ENCODE data around the gene NINJ1. TPM values are rescaled to one million over a fixed set of nuclear protein-coding genes. Genes with fewer than 3 reads are reported as not detected.
A peak's percentile ranks its signal among the peaks of the same experiment; 100 is the strongest.
"Not testable (repeated sequence)": the region's sequence is repeated elsewhere in the genome, so short reads cannot be mapped to it uniquely, and the experiment has no call there.

Gene NINJ1
- total RNA-seq, 2 donors from 2014 or later, result 71.2 to 194 TPM

GRCh38 chr9:93118863-93119702 is 15.0 kb downstream of the NINJ1 start:
- H3K36me3 ChIP-seq, result peaks cover 30% of the 10 kb centered on the region
- no peaks in the 10 kb centered on the region for H3K9me3 ChIP-seq
- no peak for TF ChIP-seq CTCF (IDR thresholded peaks at IDR 0.05)
- DNase-seq (ENCODE audit: low spot score) (no peak), ATAC-seq (ENCODE audit: insufficient number of reproducible peaks, low FRiP score, low read depth) (no peak)
- H3K27ac ChIP-seq, result peak overlapping the region; percentile 18 to 68
- H3K4me3 ChIP-seq, result no peak overlapping the region
- H3K27me3 ChIP-seq (replicated peaks; ENCODE audit: insufficient read depth), result no peaks in the 10 kb centered on the region
- H3K4me1 ChIP-seq (ENCODE audit: control insufficient read depth in 1 of 2, low read depth in 2 of 2), result peaks cover 19 to 31% of the 10 kb centered on the region in 2 donors

- Histone ChIP-seq H3K4me1 (ENCODE audit: control insufficient read depth in 1 of 2, low read depth in 2 of 2) (peaks cover 19 to 31% of the 10 kb centered on the region in 2 donors), H3K36me3 (peaks cover 30% of the 10 kb centered on the region), H3K9me3 (no peaks in the 10 kb centered on the region), H3K27ac (peak overlapping the region; percentile 16 to 18), H3K27me3 (replicated peaks; ENCODE audit: insufficient read depth) (no peaks in the 10 kb centered on the region), H3K4me3 (no peak overlapping the region)
- no peak for DNase-seq (ENCODE audit: low spot score)
- no peak for TF ChIP-seq CTCF (IDR thresholded peaks at IDR 0.05)
- no peak for ATAC-seq (ENCODE audit: insufficient number of reproducible peaks, low FRiP score, low read depth)
Measured at GRCh38 chr9:93117924-93118862, 15.9 kb downstream of the NINJ1 start.

- H3K9me3 ChIP-seq; DNase-seq (ENCODE audit: low spot score); H3K4me3 ChIP-seq; H3K27me3 ChIP-seq (replicated peaks; ENCODE audit: insufficient read depth); ATAC-seq (ENCODE audit: insufficient number of reproducible peaks, low FRiP score, low read depth); H3K27ac ChIP-seq: not testable (repeated sequence)
- peaks cover 19 to 31% of the 10 kb centered on the region in 2 donors for H3K4me1 ChIP-seq (ENCODE audit: control insufficient read depth in 1 of 2, low read depth in 2 of 2)
- peaks cover 29% of the 10 kb centered on the region for H3K36me3 ChIP-seq
Measured at GRCh38 chr9:93117521-93117920, 16.5 kb downstream of the NINJ1 start.

- ATAC-seq (ENCODE audit: insufficient number of reproducible peaks, low FRiP score, low read depth), result peak; percentile 59
- Histone ChIP-seq H3K27ac (peak overlapping the region in 1 of 2 donors; percentile 44), H3K27me3 (replicated peaks; ENCODE audit: insufficient read depth) (no peaks in the 10 kb centered on the region), H3K36me3 (peaks cover 30% of the 10 kb centered on the region), H3K9me3 (no peaks in the 10 kb centered on the region), H3K4me1 (ENCODE audit: control insufficient read depth in 1 of 2, low read depth in 2 of 2) (peaks cover 19 to 31% of the 10 kb centered on the region in 2 donors), H3K4me3 (no peak overlapping the region)
- no peak for DNase-seq (ENCODE audit: low spot score)
- TF ChIP-seq CTCF (IDR thresholded peaks at IDR 0.05), result no peak
Measured at GRCh38 chr9:93116072-93116961, 17.7 kb downstream of the NINJ1 start.

- H3K4me1 ChIP-seq (ENCODE audit: control insufficient read depth in 1 of 2, low read depth in 2 of 2), result peaks cover 15 to 23% of the 10 kb centered on the region in 2 donors
- DNase-seq (ENCODE audit: low spot score), result no peak
- no peak overlapping the region for H3K4me3 ChIP-seq
- no peak for ATAC-seq (ENCODE audit: insufficient number of reproducible peaks, low FRiP score, low read depth)
- no peaks in the 10 kb centered on the region for H3K27me3 ChIP-seq (replicated peaks; ENCODE audit: insufficient read depth)
- no peak overlapping the region for H3K27ac ChIP-seq
- peaks cover 33% of the 10 kb centered on the region for H3K36me3 ChIP-seq
- no peaks in the 10 kb centered on the region for H3K9me3 ChIP-seq
- no peak for TF ChIP-seq CTCF (IDR thresholded peaks at IDR 0.05)
Measured at GRCh38 chr9:93115486-93116071, 18.5 kb downstream of the NINJ1 start.
